Activated CD4-positive, alpha-beta T cell treated with anti-CD3 and anti-CD28 coated beads for 36 hours (primary cell): ENCODE measurements around the gene KCNMB2. TPM values are rescaled to one million over a fixed set of nuclear protein-coding genes. Genes with fewer than 3 reads are reported as not detected.
"Not testable (repeated sequence)": the region's sequence is repeated elsewhere in the genome, so short reads cannot be mapped to it uniquely, and the experiment has no call there.

ENCODE experiments used
- ATAC-seq: fragments of 200-7000 bp; cut with Tn5 transposase; one replicate; pipeline ENCODE4 v1.10.0; 2021; ENCODE audit warnings: mild to moderate bottlenecking, moderate library complexity
- CTCF ChIA-PET: fragments of 350-600 bp; sonication (Branson Sonifier 250); formaldehyde crosslinking; loops from one replicate; lab custom pipeline; 2021; ENCODE audit warnings: antibody characterized with exemption; lab: Charles Lee
- POLR2A ChIA-PET: fragments of 350-600 bp; sonication (Branson Sonifier 250); formaldehyde crosslinking; loops from one replicate; lab custom pipeline; 2021; ENCODE audit warnings: antibody characterized with exemption, inconsistent platforms; lab: Charles Lee
- DNase-seq: peaks from one replicate; pipeline ENCODE4 v3.0.0-alpha.2; 2020
- H3K27ac Mint-ChIP-seq: one replicate; pipeline ENCODE4 v1.8.0; 2021; ENCODE audit warnings: mixed read lengths
- H3K27me3 Mint-ChIP-seq: one replicate; pipeline ENCODE4 v1.8.0; 2021; ENCODE audit warnings: mixed read lengths
- H3K36me3 Mint-ChIP-seq: one replicate; pipeline ENCODE4 v1.8.0; 2021; ENCODE audit warnings: low read depth, mixed read lengths
- H3K4me1 Mint-ChIP-seq: one replicate; pipeline ENCODE4 v1.8.0; 2021; ENCODE audit warnings: mixed read lengths
- H3K4me3 Mint-ChIP-seq: one replicate; pipeline ENCODE4 v1.8.0; 2021; ENCODE audit warnings: mild to moderate bottlenecking, moderate library complexity, mixed read lengths
- H3K9me3 Mint-ChIP-seq: one replicate; pipeline ENCODE4 v1.8.0; 2021; ENCODE audit warnings: low read depth, mixed read lengths
- intact Hi-C, 2 experiments: fragments of 100-400 bp; cut with DNase I in 1 of 2; cut with micrococcal nuclease in 1 of 2; formaldehyde crosslinking; loops; one replicate each; pipeline versions ENCODE4 v1.14.2 to v1.15.1; 2022 to 2024; cut with DNase I, micrococcal nuclease
- total RNA-seq, 2 experiments: library from RNA; stranded (reverse); gene quantifications; one replicate each; pipeline ENCODE4 v1.2.3, GENCODE V29; 2021

Gene KCNMB2
- total RNA-seq, 2 experiments from 2014 or later: not detected

- intact Hi-C loops, ATAC-seq, H3K36me3 Mint-ChIP-seq, POLR2A ChIA-PET, H3K9me3 Mint-ChIP-seq, H3K27ac Mint-ChIP-seq, DNase-seq, H3K4me3 Mint-ChIP-seq, H3K27me3 Mint-ChIP-seq, H3K4me1 Mint-ChIP-seq: not testable (repeated sequence)
- CTCF ChIA-PET: interaction anchor here (0.6 kb wide), 1 partner anchor 46 kb away, joined by 3 read pairs; no protein-coding TSS in a partner anchor
Observed at GRCh38 chr3:178549426-178549825, 13.2 kb downstream of the KCNMB2 start.

- H3K4me1 Mint-ChIP-seq: no peaks in the 10 kb centered on the region
- CTCF ChIA-PET: no interaction called here
- H3K4me3 Mint-ChIP-seq: no peak overlapping the region
- no peaks in the 10 kb centered on the region for H3K27me3 Mint-ChIP-seq
- DNase-seq (no peak), ATAC-seq (no peak)
- H3K27ac Mint-ChIP-seq: no peak overlapping the region
- POLR2A ChIA-PET: no interaction called here
- H3K36me3 Mint-ChIP-seq: no peaks in the 10 kb centered on the region
- no peaks in the 10 kb centered on the region for H3K9me3 Mint-ChIP-seq
- intact Hi-C loops: no loop called here
Observed at GRCh38 chr3:178551916-178552321, 15.7 kb downstream of the KCNMB2 start.

GRCh38 chr3:178558637-178559036 lies 22.4 kb downstream of the KCNMB2 start:
- Mint-ChIP-seq H3K27ac (no peak overlapping the region), H3K4me1 (no peaks in the 10 kb centered on the region), H3K27me3 (peaks cover 9% of the 10 kb centered on the region), H3K4me3 (no peak overlapping the region), H3K9me3 (no peaks in the 10 kb centered on the region), H3K36me3 (no peaks in the 10 kb centered on the region)
- POLR2A ChIA-PET: no interaction called here
- CTCF ChIA-PET: no interaction called here
- ATAC-seq: no peak
- no peak for DNase-seq
- intact Hi-C loops: no loop called here

GRCh38 chr3:178560759-178561158 lies 24.5 kb downstream of the KCNMB2 start:
- no peaks in the 10 kb centered on the region for H3K4me1 Mint-ChIP-seq
- DNase-seq (no peak), ATAC-seq (no peak)
- ChIA-PET POLR2A (no interaction called here), CTCF (interaction anchor here (0.8 kb wide), 1 partner anchor 77 kb away, joined by 3 read pairs; no protein-coding TSS in a partner anchor)
- intact Hi-C loops: no loop called here
- H3K36me3 Mint-ChIP-seq: no peaks in the 10 kb centered on the region
- no peak overlapping the region for H3K27ac Mint-ChIP-seq
- peaks cover 9% of the 10 kb centered on the region for H3K27me3 Mint-ChIP-seq
- H3K9me3 Mint-ChIP-seq: no peaks in the 10 kb centered on the region
- H3K4me3 Mint-ChIP-seq: no peak overlapping the region

GRCh38 chr3:178561239-178561638 lies 25.0 kb downstream of the KCNMB2 start:
- Mint-ChIP-seq H3K4me1 (no peaks in the 10 kb centered on the region), H3K27ac (no peak overlapping the region), H3K27me3 (peaks cover 9% of the 10 kb centered on the region), H3K9me3 (no peaks in the 10 kb centered on the region), H3K36me3 (no peaks in the 10 kb centered on the region), H3K4me3 (no peak overlapping the region)
- POLR2A ChIA-PET: no interaction called here
- CTCF ChIA-PET: interaction anchor here (0.8 kb wide), 1 partner anchor 77 kb away, joined by 3 read pairs; no protein-coding TSS in a partner anchor
- no peak for ATAC-seq
- DNase-seq: no peak
- intact Hi-C loops: no loop called here

- Mint-ChIP-seq H3K4me3 (no peak overlapping the region), H3K4me1 (no peaks in the 10 kb centered on the region), H3K9me3 (no peaks in the 10 kb centered on the region), H3K27me3 (peaks cover 7% of the 10 kb centered on the region), H3K36me3 (no peaks in the 10 kb centered on the region), H3K27ac (no peak overlapping the region)
- CTCF ChIA-PET: no interaction called here
- intact Hi-C loops: no loop called here
- ATAC-seq (no peak), DNase-seq (no peak)
- POLR2A ChIA-PET: no interaction called here
Observed at GRCh38 chr3:178562143-178562946, 26.1 kb downstream of the KCNMB2 start.

GRCh38 chr3:178562947-178563232 lies 26.7 kb downstream of the KCNMB2 start:
- Mint-ChIP-seq H3K4me1 (no peaks in the 10 kb centered on the region), H3K27me3 (peaks cover 7% of the 10 kb centered on the region), H3K27ac (no peak overlapping the region), H3K9me3 (no peaks in the 10 kb centered on the region), H3K36me3 (no peaks in the 10 kb centered on the region), H3K4me3 (no peak overlapping the region)
- intact Hi-C loops: no loop called here
- ATAC-seq (no peak), DNase-seq (no peak)
- ChIA-PET CTCF (no interaction called here), POLR2A (no interaction called here)

GRCh38 chr3:178567611-178568010 lies 31.4 kb downstream of the KCNMB2 start:
- ChIA-PET POLR2A (no interaction called here), CTCF (interaction anchor here (1.3 kb wide), 1 partner anchor 10 kb away, joined by 4 read pairs; no protein-coding TSS in a partner anchor)
- Mint-ChIP-seq H3K36me3 (no peaks in the 10 kb centered on the region), H3K4me1 (no peaks in the 10 kb centered on the region), H3K27ac (no peak overlapping the region), H3K4me3 (no peak overlapping the region), H3K27me3 (peaks cover 4% of the 10 kb centered on the region), H3K9me3 (no peaks in the 10 kb centered on the region)
- DNase-seq (no peak), ATAC-seq (no peak)
- intact Hi-C loops: no loop called here

GRCh38 chr3:178568155-178568731 lies 32.0 kb downstream of the KCNMB2 start:
- no peak for DNase-seq

GRCh38 chr3:178568911-178569310 lies 32.7 kb downstream of the KCNMB2 start:
- H3K27me3 Mint-ChIP-seq: peaks cover 2% of the 10 kb centered on the region
- H3K4me1 Mint-ChIP-seq: no peaks in the 10 kb centered on the region
- no peaks in the 10 kb centered on the region for H3K36me3 Mint-ChIP-seq
- no peak overlapping the region for H3K27ac Mint-ChIP-seq
- POLR2A ChIA-PET: no interaction called here
- CTCF ChIA-PET: no interaction called here
- H3K9me3 Mint-ChIP-seq: no peaks in the 10 kb centered on the region
- no peak for ATAC-seq
- H3K4me3 Mint-ChIP-seq: no peak overlapping the region
- DNase-seq: no peak
- intact Hi-C loops: no loop called here

More at GRCh38 chr3:178568155-178568731, 32.0 kb downstream of the KCNMB2 start:
- POLR2A ChIA-PET: no interaction called here
- Mint-ChIP-seq H3K27ac (no peak overlapping the region), H3K9me3 (no peaks in the 10 kb centered on the region), H3K36me3 (no peaks in the 10 kb centered on the region), H3K4me3 (no peak overlapping the region), H3K27me3 (peaks cover 4% of the 10 kb centered on the region), H3K4me1 (no peaks in the 10 kb centered on the region)
- CTCF ChIA-PET: no interaction called here
- intact Hi-C loops: no loop called here
- no peak for ATAC-seq

- ChIA-PET POLR2A (no interaction called here), CTCF (no interaction called here)
- Mint-ChIP-seq H3K4me3 (no peak overlapping the region), H3K27me3 (peaks cover 6% of the 10 kb centered on the region), H3K36me3 (no peaks in the 10 kb centered on the region), H3K4me1 (no peaks in the 10 kb centered on the region), H3K9me3 (no peaks in the 10 kb centered on the region), H3K27ac (no peak overlapping the region)
- ATAC-seq: no peak
- intact Hi-C loops: no loop called here
- no peak for DNase-seq
Observed at GRCh38 chr3:178569826-178570225, 33.6 kb downstream of the KCNMB2 start.

- Mint-ChIP-seq H3K4me1 (no peaks in the 10 kb centered on the region), H3K27ac (no peak overlapping the region), H3K9me3 (no peaks in the 10 kb centered on the region), H3K27me3 (no peaks in the 10 kb centered on the region), H3K36me3 (no peaks in the 10 kb centered on the region), H3K4me3 (no peak overlapping the region)
- ChIA-PET CTCF (no interaction called here), POLR2A (no interaction called here)
- intact Hi-C loops: no loop called here
- ATAC-seq (no peak), DNase-seq (no peak)
Observed at GRCh38 chr3:178583963-178584575, 47.8 kb downstream of the KCNMB2 start.
